ENCODE data around the gene PROKR1. TPM values are rescaled to one million over a fixed set of nuclear protein-coding genes. Genes with fewer than 3 reads are reported as not detected.
A peak's percentile ranks its signal among the peaks of the same experiment; 100 is the strongest.

PROKR1 gene
- total RNA-seq, 2 experiments from 2014 or later, result 0.52 to 0.60 TPM

- H3K27ac Mint-ChIP-seq, result no peak overlapping the region
- peaks cover 4% of the 10 kb centered on the region for H3K36me3 Mint-ChIP-seq
- H3K27me3 Mint-ChIP-seq, result peaks cover 26% of the 10 kb centered on the region
- DNase-seq, result no peak
- H3K4me3 Mint-ChIP-seq, result no peak overlapping the region
- no peaks in the 10 kb centered on the region for H3K4me1 Mint-ChIP-seq
- peaks cover 8% of the 10 kb centered on the region for H3K9me3 Mint-ChIP-seq
Measured at GRCh38 chr2:68637047-68637446, 6.3 kb upstream of the PROKR1 start.

GRCh38 chr2:68643874-68644485 lies 601 bp downstream of the PROKR1 start:
- peaks cover 11% of the 10 kb centered on the region for H3K4me1 Mint-ChIP-seq
- peak overlapping the region; percentile 62 for H3K4me3 Mint-ChIP-seq
- peaks cover 80% of the 10 kb centered on the region for H3K27me3 Mint-ChIP-seq
- no peak for DNase-seq
- no peak overlapping the region for H3K27ac Mint-ChIP-seq
- H3K36me3 Mint-ChIP-seq, result peaks cover 5% of the 10 kb centered on the region
- H3K9me3 Mint-ChIP-seq, result peaks cover 13% of the 10 kb centered on the region

- H3K9me3 Mint-ChIP-seq, result peaks cover 13% of the 10 kb centered on the region
- peaks cover 13% of the 10 kb centered on the region for H3K4me1 Mint-ChIP-seq
- H3K4me3 Mint-ChIP-seq, result no peak overlapping the region
- no peak for DNase-seq
- no peak overlapping the region for H3K27ac Mint-ChIP-seq
- peaks cover 75% of the 10 kb centered on the region for H3K27me3 Mint-ChIP-seq
- H3K36me3 Mint-ChIP-seq, result peaks cover 5% of the 10 kb centered on the region
Measured at GRCh38 chr2:68645523-68645922, 2.1 kb downstream of the PROKR1 start.

- Mint-ChIP-seq H3K4me1 (peaks cover 20% of the 10 kb centered on the region), H3K4me3 (no peak overlapping the region), H3K9me3 (peaks cover 7% of the 10 kb centered on the region), H3K36me3 (peaks cover 3% of the 10 kb centered on the region), H3K27me3 (peaks cover 67% of the 10 kb centered on the region), H3K27ac (no peak overlapping the region)
- no peak for DNase-seq
Measured at GRCh38 chr2:68646303-68646702, 2.9 kb downstream of the PROKR1 start.

- H3K27ac Mint-ChIP-seq, result no peak overlapping the region
- peaks cover 33% of the 10 kb centered on the region for H3K27me3 Mint-ChIP-seq
- H3K36me3 Mint-ChIP-seq, result no peaks in the 10 kb centered on the region
- peaks cover 48% of the 10 kb centered on the region for H3K4me1 Mint-ChIP-seq
- H3K9me3 Mint-ChIP-seq, result peaks cover 1% of the 10 kb centered on the region
- no peak for DNase-seq
- no peak overlapping the region for H3K4me3 Mint-ChIP-seq
Measured at GRCh38 chr2:68650645-68651044, 7.3 kb downstream of the PROKR1 start.

GRCh38 chr2:68653034-68653433 lies 9.7 kb downstream of the PROKR1 start:
- Mint-ChIP-seq H3K4me3 (no peak overlapping the region), H3K36me3 (no peaks in the 10 kb centered on the region), H3K27ac (peak overlapping the region; percentile 89), H3K9me3 (peaks cover 1% of the 10 kb centered on the region), H3K4me1 (peaks cover 47% of the 10 kb centered on the region), H3K27me3 (peaks cover 23% of the 10 kb centered on the region)
- no peak for DNase-seq

GRCh38 chr2:68653538-68653982 lies 10.2 kb downstream of the PROKR1 start:
- peaks cover 3% of the 10 kb centered on the region for H3K36me3 Mint-ChIP-seq
- H3K27ac Mint-ChIP-seq, result peak overlapping the region; percentile 89
- peak overlapping the region; percentile 11 for H3K4me3 Mint-ChIP-seq
- H3K4me1 Mint-ChIP-seq, result peaks cover 52% of the 10 kb centered on the region
- H3K27me3 Mint-ChIP-seq, result peaks cover 22% of the 10 kb centered on the region
- peaks cover 1% of the 10 kb centered on the region for H3K9me3 Mint-ChIP-seq
- DNase-seq, result peak; percentile 72

GRCh38 chr2:68658266-68658665 lies 14.9 kb downstream of the PROKR1 start:
- peaks cover 1% of the 10 kb centered on the region for H3K9me3 Mint-ChIP-seq
- H3K4me1 Mint-ChIP-seq, result peaks cover 52% of the 10 kb centered on the region
- no peak overlapping the region for H3K4me3 Mint-ChIP-seq
- DNase-seq, result no peak
- peaks cover 3% of the 10 kb centered on the region for H3K36me3 Mint-ChIP-seq
- H3K27ac Mint-ChIP-seq, result no peak overlapping the region
- peaks cover 23% of the 10 kb centered on the region for H3K27me3 Mint-ChIP-seq

GRCh38 chr2:68659081-68659480 lies 15.7 kb downstream of the PROKR1 start:
- Mint-ChIP-seq H3K4me1 (peaks cover 51% of the 10 kb centered on the region), H3K4me3 (no peak overlapping the region), H3K36me3 (peaks cover 3% of the 10 kb centered on the region), H3K9me3 (peaks cover 1% of the 10 kb centered on the region), H3K27me3 (peaks cover 23% of the 10 kb centered on the region), H3K27ac (no peak overlapping the region)
- DNase-seq, result no peak

- Mint-ChIP-seq H3K27me3 (peaks cover 28% of the 10 kb centered on the region), H3K4me3 (no peak overlapping the region), H3K4me1 (peaks cover 46% of the 10 kb centered on the region), H3K27ac (peak overlapping the region; percentile 27), H3K36me3 (peaks cover 6% of the 10 kb centered on the region), H3K9me3 (no peaks in the 10 kb centered on the region)
- no peak for DNase-seq
Measured at GRCh38 chr2:68660658-68661057, 17.3 kb downstream of the PROKR1 start.

- no peak for DNase-seq
- Mint-ChIP-seq H3K9me3 (peaks cover 10% of the 10 kb centered on the region), H3K36me3 (peaks cover 7% of the 10 kb centered on the region), H3K27me3 (peaks cover 29% of the 10 kb centered on the region), H3K27ac (no peak overlapping the region), H3K4me3 (no peak overlapping the region), H3K4me1 (peaks cover 46% of the 10 kb centered on the region)
Measured at GRCh38 chr2:68662466-68662865, 19.1 kb downstream of the PROKR1 start.

- Mint-ChIP-seq H3K27ac (peak overlapping the region; percentile 74), H3K36me3 (peaks cover 7% of the 10 kb centered on the region), H3K9me3 (peaks cover 11% of the 10 kb centered on the region), H3K4me1 (peaks cover 48% of the 10 kb centered on the region), H3K27me3 (peaks cover 20% of the 10 kb centered on the region), H3K4me3 (peak overlapping the region; percentile 20)
- DNase-seq, result peak; percentile 60
Measured at GRCh38 chr2:68663371-68664156, 20.2 kb downstream of the PROKR1 start.

- peaks cover 34% of the 10 kb centered on the region for H3K4me1 Mint-ChIP-seq
Measured at GRCh38 chr2:68667371-68667770, 24.0 kb downstream of the PROKR1 start.

GRCh38 chr2:68669651-68670050 lies 26.3 kb downstream of the PROKR1 start:
- H3K4me1 Mint-ChIP-seq, result peaks cover 12% of the 10 kb centered on the region
- no peak overlapping the region for H3K27ac Mint-ChIP-seq
- H3K27me3 Mint-ChIP-seq, result peaks cover 20% of the 10 kb centered on the region
- H3K4me3 Mint-ChIP-seq, result no peak overlapping the region
- H3K9me3 Mint-ChIP-seq, result peaks cover 11% of the 10 kb centered on the region
- peaks cover 7% of the 10 kb centered on the region for H3K36me3 Mint-ChIP-seq
- no peak for DNase-seq

More at GRCh38 chr2:68667371-68667770, 24.0 kb downstream of the PROKR1 start:
- no peak overlapping the region for H3K4me3 Mint-ChIP-seq
- H3K27me3 Mint-ChIP-seq, result peaks cover 14% of the 10 kb centered on the region
- no peak for DNase-seq
- H3K36me3 Mint-ChIP-seq, result peaks cover 7% of the 10 kb centered on the region
- H3K27ac Mint-ChIP-seq, result no peak overlapping the region
- H3K9me3 Mint-ChIP-seq, result peaks cover 11% of the 10 kb centered on the region

- Mint-ChIP-seq H3K4me3 (no peak overlapping the region), H3K27ac (no peak overlapping the region), H3K36me3 (peaks cover 8% of the 10 kb centered on the region), H3K9me3 (peaks cover 11% of the 10 kb centered on the region), H3K4me1 (peaks cover 12% of the 10 kb centered on the region), H3K27me3 (peaks cover 9% of the 10 kb centered on the region)
- DNase-seq, result no peak
Measured at GRCh38 chr2:68671961-68672360, 28.6 kb downstream of the PROKR1 start.

Data from activated naive CD8-positive, alpha-beta T cell treated with anti-CD3 and anti-CD28 coated beads for 36 hours (primary cell).